Ovary (tissue), 3 donors: Measurements from ENCODE around the gene HECW1.

Experiments used
- CTCF ChIP-seq, 3 donors: fragments of 450-650 bp in 2 of 3; fragments of 200-600 bp in 1 of 3; IDR thresholded peaks; one replicate each; pipeline versions ENCODE4 v1.5.1 to v1.8.0; 2016 to 2022; ENCODE audit warnings: antibody characterized with exemption in 3 of 3, mild to moderate bottlenecking in 1 of 3
- EP300 ChIP-seq: sonication (generic); formaldehyde crosslinking; IDR thresholded peaks from one replicate; pipeline ENCODE4 v1.6.1; 2017; ENCODE audit warnings: antibody characterized with exemption
- donor health status: DM: no; HTN: no; CAD: no.

GRCh38 chr7:43205171-43205795, 92.8 kb downstream of the HECW1 start:
- TF ChIP-seq CTCF (IDR thresholded peaks at IDR 0.05) (no peak), EP300 (no peak)
